IPS-NIHi7 (cell line): ENCODE measurements around the gene PRKCH.
A peak's percentile ranks its signal among the peaks of the same experiment; 100 is the strongest.

ENCODE experiments used
- DNase-seq: peaks from one replicate; pipeline ENCODE4 v3.0.0; 2012; ENCODE audit warnings: mixed read lengths; ENCODE audit errors: extremely low spot score

The PRKCH gene

DNA sequence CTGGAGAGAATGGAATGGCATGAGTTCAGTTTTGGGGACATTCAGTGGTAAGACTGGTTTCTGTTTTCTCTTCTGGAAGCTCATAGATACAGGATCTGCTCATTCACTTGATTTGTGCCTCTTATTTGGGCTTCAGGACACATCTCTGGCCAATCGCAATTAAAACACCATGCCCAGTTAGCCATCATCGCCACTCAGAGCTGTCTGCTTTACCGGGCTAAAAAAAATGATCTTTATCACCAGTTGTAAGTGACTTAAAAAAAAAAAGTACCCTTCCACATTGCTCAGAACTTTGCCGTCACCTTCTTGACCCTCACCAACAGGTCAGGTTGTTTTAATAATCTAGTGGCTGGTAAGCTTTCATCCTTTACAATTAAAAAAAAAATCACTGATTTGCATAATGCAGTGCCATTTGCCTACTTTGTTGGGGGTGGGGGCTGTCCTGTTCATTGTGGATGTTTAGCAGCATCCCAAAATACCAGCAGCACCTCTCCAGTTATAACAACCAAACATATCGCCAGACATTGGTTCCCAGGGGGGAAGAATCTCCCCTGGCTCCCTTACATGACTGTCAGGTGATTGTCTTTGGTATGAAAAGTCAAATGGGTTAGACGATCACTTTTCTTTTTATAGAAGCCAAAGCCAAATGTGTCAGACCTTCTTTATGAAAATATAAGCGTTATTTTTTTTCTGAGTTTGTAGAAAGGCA is 150.1 kb downstream of the PRKCH start:
- no peak for DNase-seq

DNA sequence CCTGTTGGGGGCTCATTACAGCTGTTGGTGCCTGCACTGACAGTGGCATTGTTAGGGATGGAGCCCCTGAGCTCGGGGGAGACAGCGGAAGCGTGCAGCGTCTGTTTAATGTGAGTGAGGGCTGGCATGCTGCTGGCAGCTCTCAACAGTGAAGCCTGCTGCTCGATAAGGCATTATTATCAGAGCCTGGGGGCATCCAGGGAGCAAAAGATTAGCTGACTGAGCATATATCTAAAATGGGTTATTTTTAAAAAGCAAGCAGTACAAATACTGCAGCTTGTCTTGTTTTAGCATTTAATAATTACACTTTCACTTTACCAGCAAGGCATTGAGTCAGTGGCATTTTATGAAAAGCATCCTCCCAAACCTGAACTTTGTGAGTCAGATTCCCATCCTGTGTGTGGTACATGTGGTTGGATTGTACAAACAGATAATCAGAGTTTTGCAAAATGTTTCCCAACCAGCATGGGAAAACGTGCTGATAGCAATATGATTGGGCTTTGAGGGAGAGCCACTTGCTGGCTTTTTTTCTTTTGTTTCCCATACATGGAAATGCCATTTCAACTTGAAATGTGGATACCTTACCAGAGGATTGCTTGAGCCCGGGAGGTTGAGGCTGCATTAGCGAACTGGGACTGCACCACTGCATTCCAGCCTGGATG is 150.8 kb downstream of the PRKCH start:
- no peak for DNase-seq

DNA sequence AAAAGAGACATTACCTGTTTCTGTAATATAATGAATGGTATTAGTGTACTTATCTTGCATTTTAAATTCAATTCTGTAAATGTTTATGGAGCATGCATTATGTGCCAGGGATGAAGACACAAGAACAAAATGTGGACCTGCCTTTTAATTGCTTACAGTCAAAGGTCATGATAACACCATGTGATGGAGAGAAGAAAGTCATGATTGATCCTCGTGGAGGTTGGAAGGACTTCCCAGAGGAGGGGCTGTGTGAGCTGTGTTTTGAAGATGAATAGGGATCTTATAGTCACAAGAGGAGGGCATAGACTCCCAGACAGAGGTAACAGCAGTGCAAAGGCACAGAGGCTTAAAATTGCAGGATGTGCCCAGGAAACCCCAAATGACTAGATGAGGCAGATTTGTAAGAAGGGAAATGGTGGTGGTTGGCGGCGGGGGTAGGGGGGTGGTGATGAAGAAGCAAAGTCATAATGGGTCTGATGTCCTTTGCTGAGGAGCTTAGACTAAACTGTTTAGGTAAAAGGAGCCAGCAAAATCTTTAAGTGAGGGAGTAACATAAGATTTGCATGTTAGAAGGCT is 151.5 kb downstream of the PRKCH start:
- DNase-seq: no peak

DNA sequence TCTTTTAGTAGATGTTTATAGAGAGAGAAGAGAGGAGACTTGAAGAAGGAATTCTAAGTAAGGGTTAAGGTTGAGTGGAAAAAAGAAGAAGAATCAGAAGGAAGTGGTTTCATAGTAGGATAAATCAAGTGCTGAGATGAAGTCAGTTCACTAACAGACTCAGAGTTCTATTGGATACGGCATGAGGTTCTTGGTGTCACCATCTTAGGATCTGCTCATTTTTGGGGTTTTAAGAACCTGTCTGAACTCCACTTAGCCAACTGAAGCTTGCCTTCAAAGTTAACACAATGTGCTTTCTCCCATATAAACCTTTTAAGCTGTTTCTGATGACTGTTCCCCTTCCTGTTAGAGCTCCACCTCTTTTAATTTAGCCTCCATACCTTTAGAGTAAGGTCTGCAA is 152.6 kb downstream of the PRKCH start:
- DNase-seq: no peak

- no peak for DNase-seq
Observed at GRCh38 chr14:61474701-61475100, 153.3 kb downstream of the PRKCH start.

- DNase-seq: peak; percentile 53
Observed at GRCh38 chr14:61475316-61475715, 153.9 kb downstream of the PRKCH start.

GRCh38 chr14:61476105-61476753 is 154.8 kb downstream of the PRKCH start:
- no peak for DNase-seq

DNA sequence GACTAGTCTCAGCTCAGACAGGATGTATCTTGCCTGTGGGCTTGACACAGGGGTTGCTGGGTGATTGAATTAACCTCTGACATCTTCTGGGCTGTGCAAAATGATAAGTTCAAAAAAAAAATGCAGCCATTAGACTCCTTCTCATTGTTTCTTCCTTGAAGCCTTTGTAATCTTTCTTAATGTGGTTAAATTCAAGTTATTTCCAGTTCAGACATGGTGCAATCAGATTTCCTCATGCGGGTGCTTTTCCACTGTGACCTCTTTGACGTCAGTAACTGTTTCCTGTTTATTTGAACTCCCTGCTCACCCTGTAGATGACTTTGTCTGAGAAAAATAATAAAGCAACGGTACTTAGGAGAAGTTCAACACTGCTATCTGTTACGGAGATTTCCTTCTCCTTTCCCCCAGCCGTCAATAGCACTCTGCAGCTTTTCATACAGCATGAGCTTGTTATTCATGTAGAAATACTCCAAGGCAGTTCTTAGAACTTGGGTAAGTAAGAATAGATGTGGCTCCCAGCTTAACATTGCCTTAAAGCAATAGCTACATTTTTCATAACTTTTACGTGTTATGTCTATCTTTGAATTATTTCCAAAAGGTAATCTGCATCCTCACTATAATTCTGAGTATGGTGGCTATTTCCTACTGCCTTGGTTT is 155.5 kb downstream of the PRKCH start:
- no peak for DNase-seq

DNA sequence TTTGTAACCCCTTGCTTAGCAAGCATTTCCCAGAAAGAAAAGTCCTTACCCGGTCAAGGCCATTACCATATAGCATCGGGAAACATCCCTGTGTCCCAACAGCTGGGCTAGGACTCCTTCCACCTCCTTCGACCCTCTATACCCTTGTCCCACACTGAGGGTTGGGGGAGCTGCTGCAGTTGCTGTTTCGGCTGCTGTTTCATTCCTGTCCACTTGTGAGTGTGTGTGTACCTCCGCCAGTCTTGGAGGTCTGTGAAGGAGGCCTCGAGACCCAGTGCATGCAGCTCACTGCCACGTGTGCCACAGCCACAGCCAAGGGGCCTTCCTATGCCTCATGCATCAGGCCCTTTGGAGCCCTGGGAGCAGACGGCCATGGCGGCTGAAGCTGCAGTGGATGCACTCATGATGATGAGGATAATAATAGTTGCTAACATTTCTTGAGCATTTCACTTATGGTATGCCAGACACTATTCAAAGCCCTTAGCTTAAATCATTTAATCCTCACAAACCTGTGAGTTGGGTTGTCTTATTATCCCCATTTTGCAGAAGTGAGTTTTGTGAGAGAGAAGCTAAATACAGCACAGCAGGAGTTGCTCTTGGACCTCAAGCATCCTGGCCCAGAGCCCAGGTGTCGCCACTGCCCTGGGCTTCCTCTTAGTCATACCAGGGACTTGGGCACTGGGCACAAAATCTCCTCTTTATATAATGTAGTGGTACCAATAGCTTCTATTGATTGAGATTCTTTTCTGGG is 156.5 kb downstream of the PRKCH start:
- no peak for DNase-seq

DNA sequence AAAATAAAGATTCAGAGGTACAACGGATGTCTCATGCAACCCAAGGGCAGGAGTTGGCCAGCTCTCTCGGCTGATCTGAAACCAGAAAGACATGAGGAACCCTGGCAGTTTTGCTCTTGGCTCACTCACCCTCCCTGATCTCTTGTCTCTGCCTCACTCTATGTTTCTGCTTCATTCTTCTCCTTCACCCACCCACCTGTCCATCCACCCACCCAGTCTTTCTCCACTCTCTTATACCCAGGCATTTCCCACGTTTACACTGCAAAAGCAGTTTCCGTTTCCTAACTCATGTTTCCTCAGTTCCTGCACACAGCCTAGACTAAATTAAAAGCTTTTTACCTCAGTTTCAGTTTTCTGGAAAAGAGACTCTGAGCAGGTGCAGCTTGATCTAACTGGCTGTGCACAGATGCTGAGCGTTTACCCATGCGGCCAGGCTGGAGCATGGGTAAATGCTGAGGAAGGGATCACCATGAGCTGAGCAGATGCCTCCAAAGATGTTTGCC is 157.6 kb downstream of the PRKCH start:
- DNase-seq: no peak

DNA sequence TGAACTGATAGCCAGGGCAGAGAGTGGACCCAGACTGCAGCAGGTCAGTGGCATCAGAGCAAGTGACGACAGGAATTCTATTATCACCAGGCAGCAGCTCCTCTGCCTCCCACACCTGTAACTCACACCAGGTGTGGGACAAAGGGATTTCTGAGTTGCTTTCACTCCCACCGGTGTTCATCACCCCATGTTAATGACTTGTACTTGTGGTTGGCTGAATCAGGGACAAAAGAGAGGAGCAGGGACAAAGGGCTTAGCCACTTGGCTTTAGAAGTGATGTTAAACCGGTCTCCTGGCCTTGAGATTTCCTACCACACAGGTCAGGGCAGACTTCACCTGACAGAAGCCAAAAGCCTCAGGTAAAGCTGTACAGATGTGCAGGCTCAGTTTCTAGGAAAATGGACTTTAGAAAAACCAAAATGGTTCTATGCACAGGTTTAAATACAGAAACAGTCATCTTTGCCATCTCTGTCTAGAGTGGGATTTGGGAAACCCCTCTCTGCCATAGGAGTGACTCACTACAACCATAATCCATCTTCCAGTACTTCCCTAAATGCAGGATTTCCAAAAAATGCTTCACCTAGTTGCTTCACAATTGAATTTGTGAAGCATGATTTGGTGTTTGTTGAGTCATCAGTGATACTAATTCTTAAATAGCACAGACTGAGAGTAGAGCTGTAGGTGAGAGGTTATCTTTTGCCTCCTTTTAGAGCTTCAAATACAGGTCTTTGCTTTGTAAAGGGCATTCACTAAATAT is 158.5 kb downstream of the PRKCH start:
- DNase-seq: no peak

DNA sequence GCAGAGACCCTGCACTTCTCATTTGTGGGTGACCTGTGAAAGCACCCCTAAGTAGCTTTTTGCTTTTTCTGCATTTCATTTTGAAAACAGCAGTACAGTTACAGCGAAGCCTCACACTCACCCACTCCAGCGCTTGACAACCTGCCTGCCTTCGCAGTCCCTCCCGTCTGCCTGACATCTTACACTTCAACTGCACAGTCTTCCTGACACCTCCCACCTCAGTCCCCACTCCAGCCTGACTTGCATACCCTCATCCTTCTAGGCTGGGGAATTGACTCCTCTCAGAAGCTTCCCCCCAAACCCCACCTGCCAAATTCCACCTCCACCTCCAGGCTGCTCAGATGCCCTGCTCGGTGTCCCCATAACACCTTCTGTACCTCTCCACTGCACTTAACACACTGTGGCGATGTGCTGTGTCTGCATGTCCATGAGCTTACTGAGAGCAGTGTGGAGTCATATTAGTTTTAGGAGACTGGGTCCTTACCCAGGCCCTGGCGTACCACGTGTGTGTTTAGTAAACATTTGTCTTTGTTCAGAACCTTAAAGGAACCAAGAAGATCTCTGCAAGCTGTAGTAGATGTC is 159.4 kb downstream of the PRKCH start:
- DNase-seq: no peak

- DNase-seq: no peak
Observed at GRCh38 chr14:61481701-61482100, 160.3 kb downstream of the PRKCH start.

DNA sequence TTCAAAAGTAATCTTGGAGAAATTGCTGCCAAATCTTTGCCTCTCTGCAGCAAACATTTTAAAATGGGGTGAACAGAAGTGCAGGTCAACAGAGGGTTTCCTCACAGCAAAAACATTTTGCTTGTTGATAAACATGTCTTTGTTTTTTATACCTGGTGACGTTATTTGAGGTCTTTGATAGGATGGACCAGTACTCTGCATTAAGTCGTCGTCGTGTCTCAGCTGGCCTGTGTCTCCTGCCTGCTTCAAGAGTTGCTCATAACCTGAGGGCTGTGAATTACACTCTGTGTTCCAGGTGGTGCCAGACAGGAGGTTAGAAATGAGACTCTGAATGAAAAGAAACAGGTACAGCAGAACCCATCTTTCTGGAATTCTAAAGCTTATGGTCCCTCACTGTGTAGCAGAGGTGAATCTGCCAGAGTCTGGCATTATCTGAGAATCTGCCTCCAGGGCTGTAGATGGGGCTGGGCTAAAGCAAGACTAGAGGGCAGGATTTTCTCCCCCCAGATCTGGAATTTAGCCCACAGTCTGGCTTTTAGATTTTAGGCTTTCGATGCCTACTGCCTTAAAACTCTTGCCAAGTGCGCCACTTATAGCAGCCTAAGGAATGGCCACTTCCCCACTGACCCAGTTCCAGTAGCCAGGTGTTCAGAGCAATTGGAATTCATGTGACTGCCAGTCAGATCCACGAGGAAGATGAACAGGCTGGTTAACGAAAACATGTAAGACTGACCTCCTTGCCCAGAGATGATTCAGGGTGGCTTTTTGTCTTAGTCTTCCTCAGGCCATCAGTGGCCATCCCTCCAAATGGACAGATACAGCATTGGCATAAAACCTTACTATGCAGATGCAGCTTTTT is 161.2 kb downstream of the PRKCH start:
- DNase-seq: no peak

- no peak for DNase-seq
Observed at GRCh38 chr14:61483476-61483875, 162.1 kb downstream of the PRKCH start.

GRCh38 chr14:61484031-61484430 is 162.7 kb downstream of the PRKCH start:
- DNase-seq: no peak

DNA sequence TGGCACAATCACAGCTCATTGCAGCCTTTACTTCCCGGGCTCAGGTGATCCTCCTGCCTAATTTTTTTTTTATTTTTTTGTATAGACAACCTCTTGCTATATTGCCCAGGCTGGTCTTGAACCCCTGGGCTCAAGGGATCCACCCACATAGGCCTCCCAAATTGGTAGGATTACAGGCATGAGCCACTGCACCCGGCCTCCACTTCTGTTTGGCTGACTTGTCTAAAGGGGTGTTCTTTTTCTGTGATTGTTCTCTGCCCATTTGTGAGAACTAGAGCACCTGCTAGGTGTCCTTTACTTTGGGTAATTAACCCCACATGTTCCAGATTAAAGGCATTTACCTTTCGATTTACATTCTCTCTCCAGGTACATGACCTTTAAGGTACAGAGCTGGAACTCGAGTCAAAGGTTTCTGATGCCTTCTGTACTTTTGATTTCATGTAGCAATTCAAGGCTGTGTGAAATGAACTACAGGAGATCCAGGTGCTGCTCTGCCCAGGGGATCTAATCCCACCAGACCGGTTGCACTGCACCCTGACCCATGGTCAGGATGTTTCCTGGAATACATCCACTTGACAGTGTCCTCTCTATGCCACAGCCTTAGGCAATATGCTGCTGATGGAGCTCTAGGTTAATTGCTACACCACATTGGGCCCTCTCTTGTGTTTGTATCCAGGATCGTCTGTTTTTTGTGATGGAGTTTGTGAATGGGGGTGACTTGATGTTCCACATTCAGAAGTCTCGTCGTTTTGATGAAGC is 163.6 kb downstream of the PRKCH start:
- DNase-seq: no peak

DNA sequence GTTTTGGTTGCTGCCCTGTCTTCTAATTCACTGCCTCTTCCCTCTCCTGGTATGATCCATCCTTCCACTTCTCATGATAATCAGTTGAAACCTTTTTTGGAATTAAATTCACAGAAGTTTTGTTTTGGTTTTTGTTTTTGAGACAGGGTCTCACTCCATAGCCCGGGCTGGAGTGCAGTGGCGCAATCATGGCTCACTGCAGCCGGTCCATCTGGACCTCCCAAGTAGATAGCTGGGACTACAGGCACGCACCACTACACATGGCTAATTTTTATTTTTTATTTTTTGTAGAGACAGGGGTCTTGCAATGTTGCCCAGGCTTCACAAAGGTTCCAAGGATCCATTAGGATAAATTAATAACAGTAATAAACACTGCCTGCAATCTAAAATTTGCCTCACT is 164.3 kb downstream of the PRKCH start:
- DNase-seq: no peak
